ENCODE measurements around the gene EIF4G1.

DNA sequence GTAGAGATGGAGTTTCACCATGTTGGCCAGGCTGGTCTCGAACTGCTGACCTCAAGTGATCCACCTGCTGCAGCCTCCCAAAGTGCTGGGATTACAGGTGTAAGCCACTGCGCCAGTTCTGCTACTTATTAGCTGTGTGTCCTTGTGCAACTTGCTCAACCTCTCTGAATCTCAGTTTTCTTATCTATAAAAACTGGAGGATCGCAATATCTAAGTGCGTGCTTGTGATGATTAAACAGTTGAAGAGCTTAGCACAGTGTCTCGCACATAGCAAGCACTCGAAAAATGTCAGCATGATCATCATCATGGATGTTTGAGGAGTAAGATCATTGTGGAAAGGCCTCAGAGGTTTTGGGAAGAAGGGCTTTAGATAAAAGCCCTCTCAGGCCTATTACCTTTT, 36.2 kb downstream of the EIF4G1 start:
- TF ChIP-seq, protein P1, sequence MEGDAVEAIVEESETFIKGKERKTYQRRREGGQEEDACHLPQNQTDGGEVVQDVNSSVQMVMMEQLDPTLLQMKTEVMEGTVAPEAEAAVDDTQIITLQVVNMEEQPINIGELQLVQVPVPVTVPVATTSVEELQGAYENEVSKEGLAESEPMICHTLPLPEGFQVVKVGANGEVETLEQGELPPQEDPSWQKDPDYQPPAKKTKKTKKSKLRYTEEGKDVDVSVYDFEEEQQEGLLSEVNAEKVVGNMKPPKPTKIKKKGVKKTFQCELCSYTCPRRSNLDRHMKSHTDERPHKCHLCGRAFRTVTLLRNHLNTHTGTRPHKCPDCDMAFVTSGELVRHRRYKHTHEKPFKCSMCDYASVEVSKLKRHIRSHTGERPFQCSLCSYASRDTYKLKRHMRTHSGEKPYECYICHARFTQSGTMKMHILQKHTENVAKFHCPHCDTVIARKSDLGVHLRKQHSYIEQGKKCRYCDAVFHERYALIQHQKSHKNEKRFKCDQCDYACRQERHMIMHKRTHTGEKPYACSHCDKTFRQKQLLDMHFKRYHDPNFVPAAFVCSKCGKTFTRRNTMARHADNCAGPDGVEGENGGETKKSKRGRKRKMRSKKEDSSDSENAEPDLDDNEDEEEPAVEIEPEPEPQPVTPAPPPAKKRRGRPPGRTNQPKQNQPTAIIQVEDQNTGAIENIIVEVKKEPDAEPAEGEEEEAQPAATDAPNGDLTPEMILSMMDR (conservative IDR thresholded peaks at IDR 0.05; ENCODE audit: low read depth, low read length), result no peak
- no peak for TF ChIP-seq MAFK (IDR thresholded peaks at IDR 0.05; ENCODE audit: low read depth, low read length)
- TF ChIP-seq POLR2A (IDR thresholded peaks at IDR 0.05; ENCODE audit: low read depth, low read length), result no peak
- no peak for TF ChIP-seq SMC3 (IDR thresholded peaks at IDR 0.05; ENCODE audit: low read depth, low read length)
- no peak for TF ChIP-seq RFX5 (IDR thresholded peaks at IDR 0.05; ENCODE audit: low read depth, low read length)
- TF ChIP-seq, protein P2, sequence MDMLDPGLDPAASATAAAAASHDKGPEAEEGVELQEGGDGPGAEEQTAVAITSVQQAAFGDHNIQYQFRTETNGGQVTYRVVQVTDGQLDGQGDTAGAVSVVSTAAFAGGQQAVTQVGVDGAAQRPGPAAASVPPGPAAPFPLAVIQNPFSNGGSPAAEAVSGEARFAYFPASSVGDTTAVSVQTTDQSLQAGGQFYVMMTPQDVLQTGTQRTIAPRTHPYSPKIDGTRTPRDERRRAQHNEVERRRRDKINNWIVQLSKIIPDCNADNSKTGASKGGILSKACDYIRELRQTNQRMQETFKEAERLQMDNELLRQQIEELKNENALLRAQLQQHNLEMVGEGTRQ (IDR thresholded peaks at IDR 0.05; ENCODE audit: low read depth, low read length), result no peak
- TF ChIP-seq, protein P3, sequence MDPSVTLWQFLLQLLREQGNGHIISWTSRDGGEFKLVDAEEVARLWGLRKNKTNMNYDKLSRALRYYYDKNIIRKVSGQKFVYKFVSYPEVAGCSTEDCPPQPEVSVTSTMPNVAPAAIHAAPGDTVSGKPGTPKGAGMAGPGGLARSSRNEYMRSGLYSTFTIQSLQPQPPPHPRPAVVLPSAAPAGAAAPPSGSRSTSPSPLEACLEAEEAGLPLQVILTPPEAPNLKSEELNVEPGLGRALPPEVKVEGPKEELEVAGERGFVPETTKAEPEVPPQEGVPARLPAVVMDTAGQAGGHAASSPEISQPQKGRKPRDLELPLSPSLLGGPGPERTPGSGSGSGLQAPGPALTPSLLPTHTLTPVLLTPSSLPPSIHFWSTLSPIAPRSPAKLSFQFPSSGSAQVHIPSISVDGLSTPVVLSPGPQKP (IDR thresholded peaks at IDR 0.05; ENCODE audit: borderline replicate concordance, low read depth, low read length), result no peak
- TF ChIP-seq CEBPB (IDR thresholded peaks at IDR 0.05; ENCODE audit: low read depth, low read length), result no peak
- no peak for TF ChIP-seq BHLHE40 (IDR thresholded peaks at IDR 0.05; ENCODE audit: low read depth, low read length)
- no peak for TF ChIP-seq MAZ (IDR thresholded peaks at IDR 0.05; ENCODE audit: borderline replicate concordance, low read depth, low read length)

Measured in IMR-90 (cell line).